Pancreas (tissue), 10 donors: Measurements from ENCODE around the gene KRT28. TPM values are rescaled to one million over a fixed set of nuclear protein-coding genes. Genes with fewer than 3 reads are reported as not detected.
A peak's percentile ranks its signal among the peaks of the same experiment; 100 is the strongest.

Experiments
- ATAC-seq, 4 donors: fragments of 200-7000 bp; cut with Tn5 transposase; one replicate each; pipeline versions ENCODE4 v1.8.0 to v1.9.1; 2020; ENCODE audit warnings: mild to moderate bottlenecking in 4 of 4, moderate library complexity in 4 of 4
- DNase-seq, 6 donors: peaks; one replicate each; pipeline ENCODE4 v3.0.0-alpha.2; 2020
- FAIRE-seq: peaks from 2 replicates; lab custom pipeline; 2012; peaks lifted over from hg19 to GRCh38; lab: Jason Lieb, UNC
- H3K27ac ChIP-seq, 4 donors: fragments of 200-600 bp; sonication (generic); 1 replicate in 3 of 4; 2 replicates in 1 of 4; pipeline versions ENCODE4 v1.5.0 to v1.8.0; 2020
- H3K27me3 ChIP-seq, 4 donors: fragments of 200-600 bp; one replicate each; pipeline ENCODE4 v1.8.0; 2021
- H3K36me3 ChIP-seq, 3 donors: fragments of 200-600 bp; sonication (generic) in 1 of 3; one replicate each; pipeline versions ENCODE4 v1.5.0 to v1.8.0; 2020 to 2021
- H3K4me1 ChIP-seq, 3 donors: fragments of 200-600 bp; one replicate each; pipeline ENCODE4 v1.8.0; 2021
- H3K4me3 ChIP-seq, 4 donors: fragments of 200-600 bp; sonication (generic) in 2 of 4; one replicate each; pipeline versions ENCODE4 v1.5.0 to v1.8.0; 2020 to 2021
- H3K9me3 ChIP-seq, 4 donors: fragments of 200-600 bp; one replicate each; pipeline ENCODE4 v1.8.0; 2021
- WGBS, 2 donors: extraction: QIAGEN DNeasy Blood & Tissue Kit; methylation state at CpG; one replicate each; pipeline ENCODE4 v1.1.7; 2013; 5-methylcytosine and 5-hydroxymethylcytosine counted together
- intact Hi-C, 3 donors: fragments of 100-400 bp; cut with DNase I; formaldehyde crosslinking; loops; one replicate each; pipeline versions ENCODE4 v1.11.1 to v1.14.2; 2022
- polyA plus RNA-seq, 2 donors: library from polyadenylated mRNA; stranded (reverse); fragments of 200-250 nt; gene quantifications; one replicate each; pipeline ENCODE4 v1.2.3, GENCODE V29; 2013
- total RNA-seq, 6 donors: library from RNA; stranded (reverse); fragmentation: NEBNext Ultra II Directional in 4 of 6; extraction: Animal tissue kit (Norgen Biotek cat#: 25700) in 4 of 6; gene quantifications; one replicate each; pipeline versions ENCODE4 v1.2.1 to v1.2.4, GENCODE V29; 2021 to 2023
- TF ChIP-seq, protein P1 (sequence below), 4 donors: fragments of 200-600 bp; sonication (generic) in 3 of 4; IDR thresholded peaks; one replicate each; pipeline versions ENCODE4 v1.5.0 to v1.8.0; 2021; ENCODE audit warnings: antibody characterized with exemption in 4 of 4
- donor health status: healthy with polysubstance abuse.
- donor health status: DM: no; HTN: no; CAD: no; lungs with moderate emphysema.
- donor health status: DM: no; HTN: no; CAD: no.
- donor health status: control.
- donor health status: control.
- donor health status: Bipolar disorder and iron deficiency.
- donor health status: DM: yes; HTN: yes; CAD: no.
- donor health status: DM: no; HTN: no; CAD: no.
- donor health status: DM: no; HTN: no; CAD: no.
- donor health status: DM: yes; HTN: yes; CAD: no.

The KRT28 gene
- total and polyA plus RNA-seq, 8 donors, result not detected

DNA sequence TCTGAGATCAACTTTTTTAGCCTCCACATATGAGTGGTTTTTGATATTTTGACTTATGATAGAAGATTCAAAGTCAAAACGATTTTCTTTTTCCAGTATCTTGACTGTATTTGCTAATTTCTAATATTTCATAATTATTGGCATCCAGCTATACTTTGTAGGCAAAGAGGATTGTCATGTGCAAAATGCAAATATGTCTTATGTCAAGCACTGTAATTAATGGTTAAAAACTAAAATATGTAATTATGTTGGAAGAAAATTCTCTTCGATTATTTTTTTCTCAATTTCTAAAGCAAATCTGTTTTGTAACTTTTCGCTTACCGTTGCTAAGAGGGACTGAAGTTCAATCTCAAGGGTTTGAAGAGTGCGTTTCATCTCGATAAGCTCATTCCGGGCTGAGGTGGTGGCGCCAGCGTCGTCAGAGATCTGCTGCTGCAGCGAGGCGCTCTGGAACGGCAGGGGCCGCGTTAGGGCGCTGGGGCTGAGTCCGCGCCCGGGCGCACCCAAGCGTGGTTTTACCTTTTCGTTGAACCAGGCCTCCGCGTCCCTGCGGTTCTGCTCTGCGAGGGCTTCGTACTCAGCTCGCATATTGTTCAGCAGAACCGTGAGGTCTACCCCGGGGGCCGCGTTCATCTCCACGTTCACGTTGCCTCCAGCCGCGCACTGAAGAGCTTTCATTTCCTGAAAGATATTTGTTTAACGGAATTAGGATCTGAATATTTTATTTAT lies 20.4 kb downstream of the KRT28 start:
- Histone ChIP-seq H3K9me3 (no peaks in the 10 kb centered on the region), H3K4me1 (no peaks in the 10 kb centered on the region), H3K36me3 (no peaks in the 10 kb centered on the region), H3K27ac (no peak overlapping the region), H3K4me3 (peak overlapping the region in 1 of 4 donors; percentile 11), H3K27me3 (peaks cover 0 to 17% (median 0%) of the 10 kb centered on the region in 4 donors)
- intact Hi-C loops, result no loop called here
- WGBS, 2 donors, result 15 to 35% methylated on average over 37 of the region's 37 CpGs
- no peak for FAIRE-seq
- peak in 2 of 6 donors; percentile 21 to 65 for DNase-seq
- TF ChIP-seq, protein P1, sequence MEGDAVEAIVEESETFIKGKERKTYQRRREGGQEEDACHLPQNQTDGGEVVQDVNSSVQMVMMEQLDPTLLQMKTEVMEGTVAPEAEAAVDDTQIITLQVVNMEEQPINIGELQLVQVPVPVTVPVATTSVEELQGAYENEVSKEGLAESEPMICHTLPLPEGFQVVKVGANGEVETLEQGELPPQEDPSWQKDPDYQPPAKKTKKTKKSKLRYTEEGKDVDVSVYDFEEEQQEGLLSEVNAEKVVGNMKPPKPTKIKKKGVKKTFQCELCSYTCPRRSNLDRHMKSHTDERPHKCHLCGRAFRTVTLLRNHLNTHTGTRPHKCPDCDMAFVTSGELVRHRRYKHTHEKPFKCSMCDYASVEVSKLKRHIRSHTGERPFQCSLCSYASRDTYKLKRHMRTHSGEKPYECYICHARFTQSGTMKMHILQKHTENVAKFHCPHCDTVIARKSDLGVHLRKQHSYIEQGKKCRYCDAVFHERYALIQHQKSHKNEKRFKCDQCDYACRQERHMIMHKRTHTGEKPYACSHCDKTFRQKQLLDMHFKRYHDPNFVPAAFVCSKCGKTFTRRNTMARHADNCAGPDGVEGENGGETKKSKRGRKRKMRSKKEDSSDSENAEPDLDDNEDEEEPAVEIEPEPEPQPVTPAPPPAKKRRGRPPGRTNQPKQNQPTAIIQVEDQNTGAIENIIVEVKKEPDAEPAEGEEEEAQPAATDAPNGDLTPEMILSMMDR (IDR thresholded peaks at IDR 0.05), result no peak
- peak in 2 of 4 donors; percentile 43 to 54 for ATAC-seq

DNA sequence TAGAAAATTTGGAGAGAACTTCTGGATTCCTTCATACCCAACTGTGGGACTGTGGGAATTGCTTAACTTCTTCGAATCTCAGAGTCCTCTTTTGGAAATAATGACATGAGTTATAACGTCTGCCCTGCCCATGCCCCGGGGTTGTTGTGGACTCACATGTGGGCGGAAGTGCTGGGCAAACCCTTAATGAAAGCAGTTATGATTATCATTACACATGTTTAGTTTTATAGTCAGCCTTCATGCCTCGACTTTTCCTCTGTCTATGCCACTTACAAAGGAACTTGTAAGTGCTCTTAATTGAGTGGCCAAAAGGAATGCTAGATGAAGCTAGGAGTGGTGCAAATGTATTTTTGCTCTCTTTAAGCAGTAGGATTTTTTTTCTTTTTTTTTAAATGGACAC lies 21.3 kb downstream of the KRT28 start:
- DNase-seq (no peak), ATAC-seq (no peak), FAIRE-seq (no peak)
- Histone ChIP-seq H3K27ac (no peak overlapping the region), H3K4me1 (no peaks in the 10 kb centered on the region), H3K9me3 (no peaks in the 10 kb centered on the region), H3K4me3 (no peak overlapping the region), H3K36me3 (no peaks in the 10 kb centered on the region), H3K27me3 (peaks cover 0 to 17% (median 0%) of the 10 kb centered on the region in 4 donors)
- WGBS, 2 donors, result 54 to 72% methylated on average over 5 of the region's 5 CpGs
- TF ChIP-seq, protein P1 (IDR thresholded peaks at IDR 0.05), result no peak
- intact Hi-C loops, result no loop called here

DNA sequence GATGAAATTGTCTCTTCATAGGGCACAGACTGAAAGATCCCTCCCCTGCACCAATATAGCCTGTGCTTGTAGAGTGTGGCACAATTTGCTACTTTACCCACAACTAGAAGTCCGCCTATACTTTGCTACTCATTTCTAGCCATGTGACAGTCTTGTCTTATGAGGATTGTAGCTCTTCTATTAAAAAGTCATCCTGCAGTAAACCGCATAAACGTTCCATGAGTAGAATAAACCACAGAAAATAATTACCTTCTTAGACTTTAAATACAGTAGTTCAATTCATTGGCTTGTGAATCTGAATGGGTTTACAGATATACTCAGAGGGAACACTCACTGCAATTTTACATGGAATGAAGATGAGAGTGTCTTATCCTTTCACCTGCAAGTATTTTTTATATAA lies 21.8 kb downstream of the KRT28 start:
- no peak for DNase-seq
- intact Hi-C loops, result no loop called here
- TF ChIP-seq, protein P1 (IDR thresholded peaks at IDR 0.05), result no peak
- Histone ChIP-seq H3K27ac (no peak overlapping the region), H3K4me1 (no peaks in the 10 kb centered on the region), H3K4me3 (no peak overlapping the region), H3K27me3 (peaks cover 0 to 17% (median 0%) of the 10 kb centered on the region in 4 donors), H3K9me3 (no peaks in the 10 kb centered on the region), H3K36me3 (no peaks in the 10 kb centered on the region)
- no peak for FAIRE-seq
- 63 to 82% methylated on average over 3 of the region's 3 CpGs for WGBS, 2 donors
- no peak for ATAC-seq

DNA sequence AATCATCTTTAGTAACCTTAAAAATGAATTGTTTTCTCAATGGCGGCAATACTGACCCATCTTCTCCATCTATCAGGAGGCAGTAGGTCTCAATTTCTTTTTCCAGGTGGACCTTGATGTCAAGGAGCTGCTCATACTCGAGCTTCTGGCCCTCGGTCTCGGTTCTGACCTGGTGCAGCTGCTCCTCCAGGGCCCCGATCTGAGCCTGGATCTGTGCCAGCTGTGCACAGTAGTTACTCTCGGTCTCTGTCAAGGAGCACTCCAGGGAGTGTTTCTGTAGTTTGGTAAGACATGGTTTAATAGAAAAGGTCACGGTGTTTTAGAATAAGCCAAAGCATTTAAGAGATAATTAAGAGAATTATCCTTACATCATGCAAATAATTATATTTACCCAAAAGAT lies 22.3 kb downstream of the KRT28 start:
- TF ChIP-seq, protein P1 (IDR thresholded peaks at IDR 0.05), result no peak
- Histone ChIP-seq H3K4me1 (no peaks in the 10 kb centered on the region), H3K27me3 (peaks cover 0 to 17% (median 0%) of the 10 kb centered on the region in 4 donors), H3K9me3 (no peaks in the 10 kb centered on the region), H3K36me3 (no peaks in the 10 kb centered on the region), H3K27ac (no peak overlapping the region), H3K4me3 (no peak overlapping the region)
- DNase-seq, result no peak
- FAIRE-seq, result no peak
- no peak for ATAC-seq
- 67 to 69% methylated on average over 7 of the region's 7 CpGs for WGBS, 2 donors
- intact Hi-C loops, result no loop called here

DNA sequence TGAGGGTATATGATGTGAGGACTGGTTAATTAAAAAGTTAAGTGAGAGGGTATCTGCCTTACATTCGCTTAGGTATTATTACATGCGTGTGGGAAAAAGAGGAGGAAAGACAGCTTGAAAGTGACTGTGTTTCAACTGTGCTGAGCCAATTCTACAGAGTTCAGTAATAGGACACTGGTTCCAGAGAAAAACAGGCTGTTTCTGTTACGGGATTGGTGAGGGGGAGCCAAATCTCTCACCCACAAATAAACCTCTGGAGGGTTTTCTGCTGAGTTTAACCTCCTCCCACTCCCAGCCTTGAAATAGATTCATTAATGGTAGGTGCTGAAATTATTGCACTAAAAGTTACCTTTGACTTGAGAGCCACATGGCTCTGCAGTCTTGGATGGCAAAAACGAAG lies 23.8 kb downstream of the KRT28 start:
- Histone ChIP-seq H3K9me3 (no peaks in the 10 kb centered on the region), H3K4me3 (no peak overlapping the region), H3K27ac (no peak overlapping the region), H3K4me1 (no peaks in the 10 kb centered on the region), H3K27me3 (peaks cover 0 to 17% (median 0%) of the 10 kb centered on the region in 4 donors), H3K36me3 (no peaks in the 10 kb centered on the region)
- no peak for FAIRE-seq
- no peak for DNase-seq
- no peak for ATAC-seq
- WGBS, 2 donors, result 45 to 62% methylated on average over 4 of the region's 4 CpGs
- intact Hi-C loops, result no loop called here
- TF ChIP-seq, protein P1 (IDR thresholded peaks at IDR 0.05), result no peak
